Uterus (tissue), 4 donors: Measurements from ENCODE around the gene SUGP2. TPM values are rescaled to one million over a fixed set of nuclear protein-coding genes. Genes with fewer than 3 reads are reported as not detected.

ENCODE experiments used
- DNase-seq, 2 donors: peaks; one replicate each; pipeline ENCODE4 v3.0.0-alpha.2; 2019 to 2020
- H3K27ac ChIP-seq, 2 donors: fragments of 200-600 bp; sonication (generic); 1 replicate in 1 of 2; 2 replicates in 1 of 2; pipeline ENCODE4 v1.5.1; 2016 to 2018
- H3K27me3 ChIP-seq, 2 donors: fragments of 200-600 bp; sonication (generic); one replicate each; pipeline ENCODE4 v1.5.1; 2018 to 2019; ENCODE audit warnings: control low read depth in 1 of 2
- H3K36me3 ChIP-seq, 2 donors: fragments of 200-600 bp; sonication (generic); one replicate each; pipeline ENCODE4 v1.5.1; 2019; ENCODE audit warnings: control low read depth in 1 of 2
- H3K4me1 ChIP-seq, 2 donors: fragments of 200-600 bp; sonication (generic); one replicate each; pipeline ENCODE4 v1.5.1; 2018 to 2019; ENCODE audit warnings: control low read depth in 1 of 2
- H3K4me3 ChIP-seq, 2 donors: fragments of 200-600 bp; sonication (generic); 1 replicate in 1 of 2; 2 replicates in 1 of 2; pipeline ENCODE4 v1.5.1; 2018 to 2019; ENCODE audit warnings: mild to moderate bottlenecking in 1 of 2
- H3K9me3 ChIP-seq, 2 donors: fragments of 200-600 bp; sonication (generic); one replicate each; pipeline ENCODE4 v1.5.1; 2019; ENCODE audit warnings: control low read depth in 1 of 2
- POLR2A ChIP-seq, 2 donors: fragments of 450-650 bp; IDR thresholded peaks; one replicate each; pipeline ENCODE4 v1.6.1; 2016; ENCODE audit warnings: antibody characterized with exemption in 2 of 2, mild to moderate bottlenecking in 1 of 2, moderate library complexity in 1 of 2
- intact Hi-C: fragments of 100-400 bp; cut with DNase I; formaldehyde crosslinking; loops from one replicate; pipeline ENCODE4 v1.15.1; 2023; ENCODE audit warnings: low total_unique reads
- total RNA-seq, 4 donors: library from RNA; depleted of rRNA in 3 of 4; stranded (reverse); fragments of >200 nt in 3 of 4; gene quantifications; one replicate each; pipeline versions ENCODE4 v1.1.0 to v1.2.4, GENCODE V29; 2014 to 2023
- TF ChIP-seq, protein P1 (sequence below), 4 experiments: fragments of 200-600 bp in 2 of 4; fragments of 450-650 bp in 2 of 4; sonication (generic) in 2 of 4; IDR thresholded peaks; one replicate each; pipeline ENCODE4 v1.5.1; 2016 to 2019; ENCODE audit warnings: antibody characterized with exemption in 4 of 4, mild to moderate bottlenecking in 2 of 4, moderate library complexity in 1 of 4
- donor health status: DM: yes; HTN: yes; CAD: no.

SUGP2 gene
- total RNA-seq, 4 donors from 2014 or later: 22.5 to 95.8 (median 53.7) TPM

DNA sequence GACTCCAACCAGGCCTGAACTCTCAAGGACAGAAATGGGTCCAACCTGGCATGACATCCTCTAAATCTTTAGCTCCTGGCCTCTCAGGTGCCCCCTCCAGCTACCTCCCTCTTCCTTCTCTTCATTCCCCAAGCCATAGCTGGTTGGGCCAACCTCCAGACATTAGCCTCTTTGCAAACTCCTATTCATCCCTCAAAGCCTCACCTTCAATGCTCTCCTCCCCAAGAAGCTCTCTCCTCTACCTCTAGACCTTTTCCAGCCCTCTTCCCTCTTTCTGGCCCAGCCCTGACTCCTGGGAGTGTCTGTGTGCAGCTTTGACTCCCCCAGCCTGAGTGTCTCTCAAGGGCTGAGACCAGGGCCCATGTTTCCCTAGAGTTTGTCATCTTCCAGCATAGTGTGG, 87.0 kb downstream of the SUGP2 start:
- no peaks in the 10 kb centered on the region for H3K36me3 ChIP-seq
- intact Hi-C loops: no loop called here
- DNase-seq: no peak
- H3K4me1 ChIP-seq: no peaks in the 10 kb centered on the region
- no peaks in the 10 kb centered on the region for H3K9me3 ChIP-seq
- no peak for TF ChIP-seq POLR2A (IDR thresholded peaks at IDR 0.05)
- TF ChIP-seq, protein P1, sequence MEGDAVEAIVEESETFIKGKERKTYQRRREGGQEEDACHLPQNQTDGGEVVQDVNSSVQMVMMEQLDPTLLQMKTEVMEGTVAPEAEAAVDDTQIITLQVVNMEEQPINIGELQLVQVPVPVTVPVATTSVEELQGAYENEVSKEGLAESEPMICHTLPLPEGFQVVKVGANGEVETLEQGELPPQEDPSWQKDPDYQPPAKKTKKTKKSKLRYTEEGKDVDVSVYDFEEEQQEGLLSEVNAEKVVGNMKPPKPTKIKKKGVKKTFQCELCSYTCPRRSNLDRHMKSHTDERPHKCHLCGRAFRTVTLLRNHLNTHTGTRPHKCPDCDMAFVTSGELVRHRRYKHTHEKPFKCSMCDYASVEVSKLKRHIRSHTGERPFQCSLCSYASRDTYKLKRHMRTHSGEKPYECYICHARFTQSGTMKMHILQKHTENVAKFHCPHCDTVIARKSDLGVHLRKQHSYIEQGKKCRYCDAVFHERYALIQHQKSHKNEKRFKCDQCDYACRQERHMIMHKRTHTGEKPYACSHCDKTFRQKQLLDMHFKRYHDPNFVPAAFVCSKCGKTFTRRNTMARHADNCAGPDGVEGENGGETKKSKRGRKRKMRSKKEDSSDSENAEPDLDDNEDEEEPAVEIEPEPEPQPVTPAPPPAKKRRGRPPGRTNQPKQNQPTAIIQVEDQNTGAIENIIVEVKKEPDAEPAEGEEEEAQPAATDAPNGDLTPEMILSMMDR (IDR thresholded peaks at IDR 0.05): no peak
- H3K4me3 ChIP-seq: no peak overlapping the region
- no peak overlapping the region for H3K27ac ChIP-seq
- H3K27me3 ChIP-seq: no peaks in the 10 kb centered on the region

DNA sequence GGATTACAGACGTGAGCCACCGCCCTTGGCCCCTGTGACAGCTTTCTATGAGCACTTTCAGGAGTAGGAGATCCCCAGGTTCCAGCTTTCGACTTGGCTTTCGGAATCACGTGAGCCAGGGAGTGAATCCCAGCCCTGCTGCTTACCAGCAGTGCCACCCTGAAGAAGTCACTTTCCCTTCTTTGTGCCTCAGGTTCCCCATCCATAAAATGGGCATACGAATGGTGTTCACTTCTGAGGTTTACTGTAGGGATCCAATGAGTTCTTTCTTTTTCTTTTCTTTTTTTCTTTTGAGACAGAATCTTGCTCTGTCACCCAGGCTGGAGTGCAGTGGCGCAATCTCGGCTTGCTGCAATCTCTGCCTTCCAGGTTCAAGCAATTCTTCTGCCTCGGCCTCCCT, 88.0 kb downstream of the SUGP2 start:
- Histone ChIP-seq H3K4me3 (no peak overlapping the region), H3K36me3 (no peaks in the 10 kb centered on the region), H3K9me3 (no peaks in the 10 kb centered on the region), H3K4me1 (no peaks in the 10 kb centered on the region), H3K27ac (no peak overlapping the region), H3K27me3 (no peaks in the 10 kb centered on the region)
- TF ChIP-seq, protein P1 (IDR thresholded peaks at IDR 0.05): no peak
- no peak for TF ChIP-seq POLR2A (IDR thresholded peaks at IDR 0.05)
- no peak for DNase-seq
- intact Hi-C loops: no loop called here

DNA sequence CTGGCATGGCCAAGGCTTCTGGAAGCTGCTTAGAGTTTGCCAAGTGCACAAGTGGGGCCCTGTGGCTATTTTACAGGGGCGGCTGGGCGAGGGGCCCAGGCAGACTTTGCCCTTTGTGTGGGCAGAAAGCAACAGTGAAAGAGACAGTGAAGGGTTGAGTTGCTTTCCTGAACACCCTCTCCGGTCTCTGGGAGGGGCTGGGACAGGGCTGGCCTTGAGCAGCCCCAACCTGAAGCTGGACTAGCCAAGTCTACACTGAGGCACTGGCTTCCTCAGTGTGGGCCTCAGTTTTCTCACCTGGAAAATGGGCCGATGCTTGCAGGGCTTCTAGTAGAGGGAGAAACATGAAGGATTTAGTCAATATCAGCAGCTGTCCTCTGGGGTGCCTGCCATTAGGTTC, 89.9 kb downstream of the SUGP2 start:
- intact Hi-C loops: no loop called here
- H3K4me1 ChIP-seq: peaks cover 0 to 7% of the 10 kb centered on the region in 2 donors
- TF ChIP-seq, protein P1 (IDR thresholded peaks at IDR 0.05): no peak
- TF ChIP-seq POLR2A (IDR thresholded peaks at IDR 0.05): no peak
- DNase-seq: no peak
- no peak overlapping the region for H3K4me3 ChIP-seq
- H3K27ac ChIP-seq: no peak overlapping the region
- H3K27me3 ChIP-seq: no peaks in the 10 kb centered on the region
- H3K36me3 ChIP-seq: no peaks in the 10 kb centered on the region
- H3K9me3 ChIP-seq: no peaks in the 10 kb centered on the region

DNA sequence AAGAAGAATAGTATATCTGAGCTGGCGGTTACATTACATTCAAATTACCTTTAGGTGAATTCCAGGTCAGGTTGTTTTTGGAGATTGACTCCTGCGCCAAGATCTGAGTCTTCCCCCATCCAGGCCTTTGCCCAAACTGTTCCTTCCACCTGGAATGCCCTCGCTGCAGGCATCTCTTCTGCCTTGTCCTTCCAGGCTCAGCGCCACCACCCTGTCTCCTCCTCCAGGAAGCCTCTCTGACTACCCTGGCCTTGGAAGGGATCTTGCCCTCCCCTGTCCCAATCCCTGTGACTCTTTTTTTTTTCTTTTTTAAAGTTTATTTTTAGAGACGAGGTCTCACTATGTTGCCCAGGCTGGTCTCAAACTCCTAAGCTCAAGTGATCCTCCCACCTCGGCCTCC, 90.6 kb downstream of the SUGP2 start:
- Histone ChIP-seq H3K4me3 (no peak overlapping the region), H3K36me3 (no peaks in the 10 kb centered on the region), H3K27ac (no peak overlapping the region), H3K9me3 (no peaks in the 10 kb centered on the region), H3K27me3 (no peaks in the 10 kb centered on the region), H3K4me1 (peaks cover 0 to 7% of the 10 kb centered on the region in 2 donors)
- TF ChIP-seq POLR2A (IDR thresholded peaks at IDR 0.05): no peak
- TF ChIP-seq, protein P1 (IDR thresholded peaks at IDR 0.05): no peak
- no peak for DNase-seq
- intact Hi-C loops: no loop called here

DNA sequence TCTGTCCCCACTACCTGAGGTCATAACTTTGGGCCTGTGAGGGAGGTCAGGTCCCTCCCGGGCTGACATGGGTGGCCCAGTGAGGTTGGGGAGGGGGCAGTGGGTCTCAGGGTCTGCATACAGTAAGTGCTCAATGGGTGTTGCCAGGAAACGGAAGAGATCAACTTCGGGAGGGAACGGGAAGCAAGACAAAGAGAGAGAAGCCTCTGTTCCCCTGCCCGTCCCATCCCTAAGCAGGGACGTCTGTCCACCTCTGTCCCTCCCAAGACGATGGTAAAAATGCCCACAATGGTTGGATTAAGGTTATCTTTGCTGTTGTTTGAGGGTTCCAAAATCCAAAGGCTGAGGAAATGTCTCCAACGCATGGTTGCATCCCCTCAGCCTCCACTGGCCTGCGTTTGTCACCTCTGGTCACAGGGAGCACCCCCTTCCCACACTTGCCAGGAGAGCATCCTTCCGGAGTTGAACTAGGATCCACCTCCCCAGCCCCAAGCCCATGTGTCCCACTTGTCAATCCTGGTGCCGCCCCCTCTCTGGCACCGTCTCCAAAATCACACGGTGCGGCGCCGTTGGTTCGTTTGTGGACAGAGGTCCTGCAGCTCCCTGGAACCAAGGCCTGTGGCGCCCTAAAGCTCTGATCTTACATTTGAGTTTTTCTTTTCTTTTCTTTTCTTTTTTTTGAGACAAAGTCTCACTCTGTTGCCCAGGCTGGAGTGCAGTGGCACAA, 91.5 kb downstream of the SUGP2 start:
- H3K27me3 ChIP-seq: no peaks in the 10 kb centered on the region
- DNase-seq: peak in 1 of 2 donors; percentile 32
- H3K4me3 ChIP-seq: no peak overlapping the region
- H3K9me3 ChIP-seq: no peaks in the 10 kb centered on the region
- H3K27ac ChIP-seq: peak overlapping the region in 1 of 2 donors; percentile 76
- peaks cover 0 to 7% of the 10 kb centered on the region in 2 donors for H3K4me1 ChIP-seq
- no peaks in the 10 kb centered on the region for H3K36me3 ChIP-seq
- intact Hi-C loops: no loop called here
- TF ChIP-seq POLR2A (IDR thresholded peaks at IDR 0.05): no peak
- TF ChIP-seq, protein P1 (IDR thresholded peaks at IDR 0.05): no peak

Other genes with a start within 250 kb of the SUGP2 start
- under 1 TPM in 1 of 4 donors, not detected in 3; 0.76 TPM for gene COMP, start 242.2 kb downstream of the SUGP2 start, total RNA-seq
- 100 to 1,000 TPM in 1 of 4 donors, 10 to 100 TPM in 3; 17.9 to 105 (median 43.7) TPM for gene UPF1, start 201.6 kb downstream of the SUGP2 start, total RNA-seq
- 1 to 10 TPM in 1 of 4 donors, under 1 TPM in 1, not detected in 2; 0.30 to 4.9 TPM for gene CERS1, start 137.4 kb downstream of the SUGP2 start, total RNA-seq
- 100 to 1,000 TPM in 2 of 4 donors, 10 to 100 TPM in 2; 93.7 to 190 (median 134) TPM for gene COPE, start 114.1 kb downstream of the SUGP2 start, total RNA-seq
- gene DDX49, start 113.8 kb downstream of the SUGP2 start, total RNA-seq: 10 to 100 TPM; 27.7 to 40.9 (median 31.4) TPM
- gene HOMER3, start 92.3 kb downstream of the SUGP2 start, total RNA-seq: 10 to 100 TPM in 3 of 4 donors, 1 to 10 TPM in 1; 4.4 to 24.8 (median 23.3) TPM
- 10 to 100 TPM; 12.0 to 32.3 (median 15.6) TPM for gene ARMC6, start 86 bp upstream of the SUGP2 start, total RNA-seq
- gene SLC25A42, start 30.5 kb upstream of the SUGP2 start, total RNA-seq: 10 to 100 TPM in 1 of 4 donors, 1 to 10 TPM in 3; 2.9 to 25.7 (median 5.9) TPM
- 10 to 100 TPM in 3 of 4 donors, 1 to 10 TPM in 1; 3.5 to 33.6 (median 17.3) TPM for gene TMEM161A, start 105.0 kb upstream of the SUGP2 start, total RNA-seq
- gene MEF2B, start 136.7 kb upstream of the SUGP2 start, total RNA-seq: 1 to 10 TPM in 1 of 4 donors, under 1 TPM in 1, not detected in 2; 0.55 to 2.0 TPM
- 10 to 100 TPM in 1 of 4 donors, 1 to 10 TPM in 1, under 1 TPM in 1, not detected in 1; 0.26 to 28.4 (median 4.0) TPM for gene BORCS8, start 158.6 kb upstream of the SUGP2 start, total RNA-seq
- 10 to 100 TPM; 24.4 to 60.2 (median 53.8) TPM for gene RFXANK, start 158.7 kb upstream of the SUGP2 start, total RNA-seq
- gene NR2C2AP, start 169.9 kb upstream of the SUGP2 start, total RNA-seq: 10 to 100 TPM in 2 of 4 donors, 1 to 10 TPM in 1, under 1 TPM in 1; 0.77 to 16.0 (median 8.5) TPM
- under 1 TPM in 1 of 4 donors, not detected in 3; 0.21 TPM for gene NCAN, start 178.4 kb upstream of the SUGP2 start, total RNA-seq
- gene TM6SF2, start 239.8 kb upstream of the SUGP2 start, total RNA-seq: under 1 TPM in 1 of 4 donors, not detected in 3; 0.88 TPM